Right atrium auricular region (tissue), 2 donors: ENCODE measurements around the gene ZNF154. TPM values are rescaled to one million over a fixed set of nuclear protein-coding genes. Genes with fewer than 3 reads are reported as not detected.
A peak's percentile ranks its signal among the peaks of the same experiment; 100 is the strongest.

Experiments used
- DNase-seq: peaks from one replicate; pipeline ENCODE4 v3.0.0-alpha.2; 2019; ENCODE audit warnings: low spot score
- H3K27ac ChIP-seq, 2 donors: fragments of 200-600 bp; sonication (generic); 1 replicate in 1 of 2; 2 replicates in 1 of 2; pipeline ENCODE4 v1.5.1; 2016 to 2019
- H3K27me3 ChIP-seq, 2 donors: fragments of 200-600 bp; sonication (generic); one replicate each; pipeline versions ENCODE4 v1.5.1 to v1.6.0; 2017 to 2019
- H3K36me3 ChIP-seq: fragments of 200-600 bp; sonication (generic); one replicate; pipeline ENCODE4 v1.5.1; 2016
- H3K4me1 ChIP-seq, 2 donors: fragments of 200-600 bp; sonication (generic); one replicate each; pipeline versions ENCODE4 v1.5.1 to v1.6.0; 2017 to 2019
- H3K4me3 ChIP-seq, 2 donors: fragments of 200-600 bp; sonication (generic); 1 replicate in 1 of 2; 2 replicates in 1 of 2; pipeline ENCODE4 v1.5.1; 2017 to 2019; ENCODE audit warnings: mild to moderate bottlenecking in 1 of 2, moderate library complexity in 1 of 2
- H3K9me3 ChIP-seq, 2 donors: fragments of 200-600 bp; sonication (generic); one replicate each; pipeline ENCODE4 v1.5.1; 2019
- CTCF ChIP-seq, 2 donors: fragments of 200-600 bp; sonication (generic); IDR thresholded peaks; one replicate each; pipeline ENCODE4 v1.5.1; 2019; ENCODE audit warnings: antibody characterized with exemption in 2 of 2
- total RNA-seq, 2 donors: library from RNA; depleted of rRNA; stranded (reverse); fragments of >200 nt; gene quantifications; one replicate each; pipeline ENCODE4 v1.1.0, GENCODE V29; 2016

Gene ZNF154
- total RNA-seq, 2 donors from 2014 or later = 2.8 to 3.3 TPM

GRCh38 chr19:57719424-57719823, 10.4 kb upstream of the ZNF154 start:
- peaks cover 0 to 57% of the 10 kb centered on the region in 2 donors for H3K9me3 ChIP-seq
- no peak for DNase-seq
- no peak overlapping the region for H3K4me3 ChIP-seq
- peaks cover 40% of the 10 kb centered on the region for H3K36me3 ChIP-seq
- TF ChIP-seq CTCF (IDR thresholded peaks at IDR 0.05) = no peak
- H3K4me1 ChIP-seq = no peaks in the 10 kb centered on the region
- no peak overlapping the region for H3K27ac ChIP-seq
- no peaks in the 10 kb centered on the region for H3K27me3 ChIP-seq

DNA sequence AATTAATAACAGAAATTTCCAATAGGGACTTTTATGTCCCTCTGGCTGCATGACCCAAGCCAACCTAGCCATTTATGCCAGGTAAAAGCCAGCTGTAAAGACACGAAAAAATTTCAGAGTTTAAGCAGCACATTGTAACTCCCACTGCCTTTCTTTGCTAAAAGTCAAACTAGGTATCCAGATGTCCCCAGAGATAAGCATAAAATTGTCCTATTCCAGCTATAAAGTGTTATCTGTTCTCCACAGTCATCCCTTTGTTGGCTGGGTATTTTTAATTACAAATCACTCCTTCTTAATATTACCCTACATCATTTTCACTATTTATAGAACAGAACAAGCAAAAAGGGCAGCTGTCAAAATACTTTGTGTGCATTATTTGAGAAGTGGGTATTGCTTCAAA, 3.2 kb upstream of the ZNF154 start:
- H3K4me1 ChIP-seq = peaks cover 0 to 12% of the 10 kb centered on the region in 2 donors
- no peak overlapping the region for H3K27ac ChIP-seq
- H3K36me3 ChIP-seq = peaks cover 5% of the 10 kb centered on the region
- no peak overlapping the region for H3K4me3 ChIP-seq
- peaks cover 0 to 6% of the 10 kb centered on the region in 2 donors for H3K9me3 ChIP-seq
- DNase-seq = no peak
- TF ChIP-seq CTCF (IDR thresholded peaks at IDR 0.05) = no peak
- no peaks in the 10 kb centered on the region for H3K27me3 ChIP-seq

GRCh38 chr19:57709616-57710015, 612 bp upstream of the ZNF154 start:
- H3K36me3 ChIP-seq = peaks cover 6% of the 10 kb centered on the region
- TF ChIP-seq CTCF (IDR thresholded peaks at IDR 0.05) = no peak
- peaks cover 0 to 22% of the 10 kb centered on the region in 2 donors for H3K4me1 ChIP-seq
- peaks cover 0 to 16% of the 10 kb centered on the region in 2 donors for H3K9me3 ChIP-seq
- no peaks in the 10 kb centered on the region for H3K27me3 ChIP-seq
- peak overlapping the region; percentile 56 to 71 for H3K4me3 ChIP-seq
- no peak for DNase-seq
- peak overlapping the region; percentile 91 to 92 for H3K27ac ChIP-seq

- DNase-seq = no peak
- H3K9me3 ChIP-seq = peaks cover 0 to 31% of the 10 kb centered on the region in 2 donors
- peaks cover 0 to 22% of the 10 kb centered on the region in 2 donors for H3K4me1 ChIP-seq
- no peak overlapping the region for H3K4me3 ChIP-seq
- no peak overlapping the region for H3K27ac ChIP-seq
- TF ChIP-seq CTCF (IDR thresholded peaks at IDR 0.05) = no peak
- H3K27me3 ChIP-seq = no peaks in the 10 kb centered on the region
- peaks cover 35% of the 10 kb centered on the region for H3K36me3 ChIP-seq
Measured at GRCh38 chr19:57706346-57706745, 2.7 kb downstream of the ZNF154 start.

GRCh38 chr19:57701625-57702024, 7.4 kb downstream of the ZNF154 start:
- Histone ChIP-seq H3K9me3 (peaks cover 0 to 41% of the 10 kb centered on the region in 2 donors), H3K27ac (no peak overlapping the region), H3K4me3 (no peak overlapping the region), H3K27me3 (no peaks in the 10 kb centered on the region), H3K4me1 (peaks cover 0 to 9% of the 10 kb centered on the region in 2 donors), H3K36me3 (peaks cover 67% of the 10 kb centered on the region)
- DNase-seq = no peak
- TF ChIP-seq CTCF (IDR thresholded peaks at IDR 0.05) = no peak

- peaks cover 41% of the 10 kb centered on the region for H3K36me3 ChIP-seq
Measured at GRCh38 chr19:57689750-57690149, 19.3 kb downstream of the ZNF154 start.

More at GRCh38 chr19:57689750-57690149, 19.3 kb downstream of the ZNF154 start:
- no peaks in the 10 kb centered on the region for H3K27me3 ChIP-seq
- no peak for DNase-seq
- H3K9me3 ChIP-seq = peaks cover 25 to 64% of the 10 kb centered on the region in 2 donors
- TF ChIP-seq CTCF (IDR thresholded peaks at IDR 0.05) = no peak
- H3K4me3 ChIP-seq = no peak overlapping the region
- no peaks in the 10 kb centered on the region for H3K4me1 ChIP-seq
- H3K27ac ChIP-seq = no peak overlapping the region
